ENCODE results near the gene LAMC3.

DNA sequence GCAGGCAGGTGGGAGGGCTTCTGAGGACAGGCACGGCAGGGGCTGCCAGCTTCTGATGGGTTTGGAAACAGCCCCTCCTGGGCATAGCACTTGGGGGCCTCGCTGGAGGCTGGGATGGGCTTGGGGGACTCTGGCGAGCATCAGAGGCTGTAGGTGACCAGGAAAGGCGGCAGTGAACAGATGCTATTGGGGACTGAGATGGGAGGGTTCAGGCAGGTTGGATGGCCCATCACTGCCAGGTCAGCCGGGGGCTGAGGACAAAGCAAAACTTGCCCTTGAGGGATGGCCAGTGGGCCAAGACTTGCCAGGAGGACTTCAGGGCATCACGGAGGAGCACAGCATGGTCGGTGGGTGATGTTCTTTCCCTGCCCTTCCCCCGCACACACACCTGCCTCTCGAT, 94.0 kb downstream of the LAMC3 start:
- TF ChIP-seq, protein P1, sequence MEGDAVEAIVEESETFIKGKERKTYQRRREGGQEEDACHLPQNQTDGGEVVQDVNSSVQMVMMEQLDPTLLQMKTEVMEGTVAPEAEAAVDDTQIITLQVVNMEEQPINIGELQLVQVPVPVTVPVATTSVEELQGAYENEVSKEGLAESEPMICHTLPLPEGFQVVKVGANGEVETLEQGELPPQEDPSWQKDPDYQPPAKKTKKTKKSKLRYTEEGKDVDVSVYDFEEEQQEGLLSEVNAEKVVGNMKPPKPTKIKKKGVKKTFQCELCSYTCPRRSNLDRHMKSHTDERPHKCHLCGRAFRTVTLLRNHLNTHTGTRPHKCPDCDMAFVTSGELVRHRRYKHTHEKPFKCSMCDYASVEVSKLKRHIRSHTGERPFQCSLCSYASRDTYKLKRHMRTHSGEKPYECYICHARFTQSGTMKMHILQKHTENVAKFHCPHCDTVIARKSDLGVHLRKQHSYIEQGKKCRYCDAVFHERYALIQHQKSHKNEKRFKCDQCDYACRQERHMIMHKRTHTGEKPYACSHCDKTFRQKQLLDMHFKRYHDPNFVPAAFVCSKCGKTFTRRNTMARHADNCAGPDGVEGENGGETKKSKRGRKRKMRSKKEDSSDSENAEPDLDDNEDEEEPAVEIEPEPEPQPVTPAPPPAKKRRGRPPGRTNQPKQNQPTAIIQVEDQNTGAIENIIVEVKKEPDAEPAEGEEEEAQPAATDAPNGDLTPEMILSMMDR (IDR thresholded peaks at IDR 0.05): no peak
- TF ChIP-seq POLR2A (IDR thresholded peaks at IDR 0.05): no peak
- TF ChIP-seq POLR2AphosphoS5 (IDR thresholded peaks at IDR 0.05): no peak

All from breast epithelium (tissue), 3 donors.